ENCODE results near the gene CHMP2A. TPM values are rescaled to one million over a fixed set of nuclear protein-coding genes. Genes with fewer than 3 reads are reported as not detected.

The CHMP2A gene
- total RNA-seq, 1 donor from 2014 or later = 132 TPM

DNA sequence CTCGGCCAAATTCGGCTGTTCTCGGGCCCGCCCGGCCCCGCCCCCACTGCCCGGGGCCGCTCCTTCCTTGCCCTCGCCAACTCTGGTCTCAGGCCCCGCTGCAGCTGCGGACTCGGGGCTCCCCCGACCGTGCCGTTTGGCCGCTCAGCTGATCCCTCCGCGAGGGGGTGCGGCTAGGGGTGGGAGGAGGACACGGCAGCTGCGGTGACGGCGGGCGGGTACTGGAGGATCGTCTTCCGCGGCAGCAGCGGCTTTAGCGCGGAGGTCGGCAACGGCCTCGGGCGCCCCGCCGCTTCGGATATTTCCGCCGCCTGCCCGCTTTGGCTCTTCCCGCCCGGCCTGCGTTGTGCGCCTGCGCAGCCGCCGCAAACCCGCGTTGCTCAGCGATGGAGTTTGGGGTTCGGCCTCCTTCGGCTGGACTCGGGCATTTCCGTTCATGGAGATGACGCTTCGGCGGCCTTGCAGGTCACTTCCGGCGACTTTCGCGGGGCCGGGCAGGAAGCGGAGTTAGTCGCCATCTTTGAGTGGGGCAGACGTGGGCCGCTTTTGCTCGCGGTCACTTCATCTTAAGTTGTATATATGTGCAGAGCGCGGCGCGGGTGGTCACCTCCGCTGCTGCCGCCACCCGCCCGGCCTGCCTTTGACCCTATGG is 3.8 kb upstream of the CHMP2A start:
- peaks cover 44% of the 10 kb centered on the region for H3K4me1 Mint-ChIP-seq (ENCODE audit: unreplicated experiment)
- no peaks in the 10 kb centered on the region for H3K9me3 Mint-ChIP-seq (ENCODE audit: unreplicated experiment)

DNA sequence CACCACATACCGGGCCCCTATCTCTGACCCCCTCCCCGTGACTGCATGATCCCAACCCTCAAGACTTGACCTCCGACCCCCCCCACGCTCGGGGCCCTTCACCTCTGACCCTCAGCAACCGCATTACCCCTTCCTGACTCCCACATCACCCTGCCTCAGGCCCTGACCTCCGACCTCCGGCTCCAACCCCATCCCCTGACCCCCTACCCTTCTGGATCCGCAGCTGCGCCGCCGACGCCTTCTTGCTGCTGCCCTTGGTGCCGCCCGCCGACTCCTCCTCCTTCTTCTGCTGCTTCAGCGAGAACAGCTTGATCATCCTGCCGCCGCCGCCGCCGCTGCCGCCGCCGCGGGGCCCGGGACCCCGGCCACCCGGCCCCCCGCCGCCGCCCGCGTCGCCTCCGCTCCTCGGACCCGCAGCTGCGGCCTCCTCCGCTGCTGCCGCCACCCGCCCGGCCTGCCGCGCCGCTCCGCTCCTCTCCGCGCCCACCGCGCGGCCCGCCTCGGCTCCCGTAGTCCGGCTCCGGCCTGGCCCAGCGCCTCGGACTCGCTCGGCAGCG is 3.2 kb upstream of the CHMP2A start, which contains the start of gene UBE2M:
TSS of gene UBE2M (minus strand) at position 546 of the 557 bp plus-strand sequence. CDS start at position 316, 230 bp downstream.
- TF ChIP-seq, protein P1, sequence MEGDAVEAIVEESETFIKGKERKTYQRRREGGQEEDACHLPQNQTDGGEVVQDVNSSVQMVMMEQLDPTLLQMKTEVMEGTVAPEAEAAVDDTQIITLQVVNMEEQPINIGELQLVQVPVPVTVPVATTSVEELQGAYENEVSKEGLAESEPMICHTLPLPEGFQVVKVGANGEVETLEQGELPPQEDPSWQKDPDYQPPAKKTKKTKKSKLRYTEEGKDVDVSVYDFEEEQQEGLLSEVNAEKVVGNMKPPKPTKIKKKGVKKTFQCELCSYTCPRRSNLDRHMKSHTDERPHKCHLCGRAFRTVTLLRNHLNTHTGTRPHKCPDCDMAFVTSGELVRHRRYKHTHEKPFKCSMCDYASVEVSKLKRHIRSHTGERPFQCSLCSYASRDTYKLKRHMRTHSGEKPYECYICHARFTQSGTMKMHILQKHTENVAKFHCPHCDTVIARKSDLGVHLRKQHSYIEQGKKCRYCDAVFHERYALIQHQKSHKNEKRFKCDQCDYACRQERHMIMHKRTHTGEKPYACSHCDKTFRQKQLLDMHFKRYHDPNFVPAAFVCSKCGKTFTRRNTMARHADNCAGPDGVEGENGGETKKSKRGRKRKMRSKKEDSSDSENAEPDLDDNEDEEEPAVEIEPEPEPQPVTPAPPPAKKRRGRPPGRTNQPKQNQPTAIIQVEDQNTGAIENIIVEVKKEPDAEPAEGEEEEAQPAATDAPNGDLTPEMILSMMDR (IDR thresholded peaks at IDR 0.05) = no peak
- no peaks in the 10 kb centered on the region for H3K27me3 Mint-ChIP-seq (ENCODE audit: unreplicated experiment)
- peak within 1 kb of the TSS; percentile 99 for H3K27ac Mint-ChIP-seq (ENCODE audit: unreplicated experiment)
- no peaks in the 10 kb centered on the region for H3K9me3 Mint-ChIP-seq (ENCODE audit: unreplicated experiment)
- DNase-seq (ENCODE audit: extremely low spot score, unreplicated experiment) = no peak
- peaks cover 14% of the 10 kb centered on the region for H3K36me3 Mint-ChIP-seq (ENCODE audit: unreplicated experiment)
- peaks cover 47% of the 10 kb centered on the region for H3K4me1 Mint-ChIP-seq (ENCODE audit: unreplicated experiment)
- peak within 1 kb of the TSS; percentile 97 for H3K4me3 Mint-ChIP-seq (ENCODE audit: unreplicated experiment)

More for the DNA sequence above, 3.8 kb upstream of the CHMP2A start:
- Mint-ChIP-seq H3K36me3 (ENCODE audit: unreplicated experiment) (peaks cover 13% of the 10 kb centered on the region), H3K27me3 (ENCODE audit: unreplicated experiment) (no peaks in the 10 kb centered on the region), H3K4me3 (ENCODE audit: unreplicated experiment) (peak overlapping the region; percentile 97), H3K27ac (ENCODE audit: unreplicated experiment) (peak overlapping the region; percentile 99)
- TF ChIP-seq, protein P1 (IDR thresholded peaks at IDR 0.05) = no peak
- peak; percentile 100 for DNase-seq (ENCODE audit: extremely low spot score, unreplicated experiment)

DNA sequence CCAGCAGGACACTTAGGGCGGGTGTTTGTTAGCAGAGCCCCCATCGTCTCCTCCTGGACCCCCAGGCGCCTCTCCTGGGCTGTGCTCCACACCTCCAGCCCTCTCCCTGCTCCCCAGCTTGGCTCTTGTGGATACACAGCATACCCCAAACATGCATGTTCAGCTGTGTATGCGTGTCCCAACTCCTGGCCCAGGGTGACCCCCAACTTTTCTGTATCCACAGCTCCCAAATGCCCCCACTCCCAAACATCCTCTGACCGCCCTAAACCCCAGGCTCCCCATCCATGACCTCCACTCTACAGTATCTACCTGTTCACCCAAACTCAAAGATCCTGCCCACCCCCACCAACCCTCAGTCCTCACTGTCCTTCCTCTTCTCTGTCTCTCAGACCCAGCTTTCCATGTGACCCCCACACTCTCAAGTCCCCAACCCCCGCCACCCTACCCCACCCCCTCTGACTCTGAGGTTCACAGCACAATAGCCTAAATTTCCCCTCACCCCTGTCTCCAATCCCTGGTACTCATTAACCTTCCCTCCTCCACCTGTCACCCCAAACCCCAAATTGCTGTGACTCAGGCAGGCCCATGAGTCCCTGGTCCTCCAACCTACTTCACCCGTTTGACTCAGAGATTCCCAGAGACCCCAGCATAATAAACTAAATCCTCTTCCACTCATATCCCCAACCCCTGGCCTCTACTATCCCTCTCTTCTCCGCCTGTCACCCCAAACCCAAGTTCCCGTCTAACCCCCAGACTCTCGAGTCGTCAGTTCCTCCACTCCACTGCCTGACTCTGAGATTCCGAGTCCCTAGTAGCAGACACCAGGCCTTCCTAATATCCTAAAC is 2.5 kb upstream of the CHMP2A start:
- Mint-ChIP-seq H3K27ac (ENCODE audit: unreplicated experiment) (peak overlapping the region; percentile 98), H3K36me3 (ENCODE audit: unreplicated experiment) (peaks cover 20% of the 10 kb centered on the region), H3K9me3 (ENCODE audit: unreplicated experiment) (no peaks in the 10 kb centered on the region), H3K4me1 (ENCODE audit: unreplicated experiment) (peaks cover 47% of the 10 kb centered on the region), H3K4me3 (ENCODE audit: unreplicated experiment) (peak overlapping the region; percentile 97), H3K27me3 (ENCODE audit: unreplicated experiment) (no peaks in the 10 kb centered on the region)
- no peak for DNase-seq (ENCODE audit: extremely low spot score, unreplicated experiment)
- TF ChIP-seq, protein P1 (IDR thresholded peaks at IDR 0.05) = no peak

DNA sequence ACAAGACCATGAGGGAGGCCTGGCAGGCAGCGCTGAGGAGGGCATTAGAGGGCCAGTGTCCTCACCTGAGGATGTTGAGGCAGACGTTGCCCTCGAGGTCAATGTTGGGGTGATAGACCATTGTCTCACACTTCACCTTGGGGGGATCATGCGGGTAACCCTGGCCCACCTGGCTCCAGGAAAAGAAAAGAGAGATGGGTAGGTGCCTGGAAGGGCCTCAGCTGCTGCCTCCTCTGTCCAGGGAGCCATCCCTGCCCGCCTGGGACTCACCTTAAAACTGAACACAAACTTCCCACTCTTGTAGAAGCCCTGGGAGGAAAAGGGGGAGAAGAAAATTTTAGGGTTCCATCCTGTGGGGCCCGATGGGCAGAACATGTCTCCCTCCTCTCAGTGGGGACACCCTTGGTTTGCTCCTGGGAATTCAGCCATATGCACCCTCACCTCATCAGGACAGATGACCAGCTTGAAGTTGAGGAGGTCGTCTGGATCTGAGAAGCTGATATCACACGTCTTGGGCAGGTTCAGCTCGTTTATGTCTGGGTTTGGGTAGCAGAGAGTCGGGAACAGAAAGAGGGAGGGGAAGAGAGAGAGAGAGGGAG is 1.8 kb upstream of the CHMP2A start:
- no peaks in the 10 kb centered on the region for H3K9me3 Mint-ChIP-seq (ENCODE audit: unreplicated experiment)
- H3K27me3 Mint-ChIP-seq (ENCODE audit: unreplicated experiment) = no peaks in the 10 kb centered on the region
- peak overlapping the region; percentile 98 for H3K27ac Mint-ChIP-seq (ENCODE audit: unreplicated experiment)
- H3K4me1 Mint-ChIP-seq (ENCODE audit: unreplicated experiment) = peaks cover 47% of the 10 kb centered on the region
- TF ChIP-seq, protein P1 (IDR thresholded peaks at IDR 0.05) = no peak
- H3K4me3 Mint-ChIP-seq (ENCODE audit: unreplicated experiment) = peak overlapping the region; percentile 97
- peaks cover 25% of the 10 kb centered on the region for H3K36me3 Mint-ChIP-seq (ENCODE audit: unreplicated experiment)
- DNase-seq (ENCODE audit: extremely low spot score, unreplicated experiment) = no peak

Data from osteocyte (in vitro differentiated cells).